WTC11 (cell line): ENCODE data around the gene WNK2.

ENCODE experiments used
- CREB1 ChIP-seq: sonication (generic); formaldehyde crosslinking; IDR thresholded peaks from 2 replicates; pipeline ENCODE4 v1.8.0; 2023; ENCODE audit warnings: mild to moderate bottlenecking, missing genetic modification reagents
- CREM ChIP-seq: sonication (generic); formaldehyde crosslinking; IDR thresholded peaks from 2 replicates; pipeline ENCODE4 v1.8.1; 2022; ENCODE audit warnings: mild to moderate bottlenecking, missing genetic modification reagents, moderate library complexity
- CTCF ChIP-seq: fragments of 200-600 bp; IDR thresholded peaks from 2 replicates; pipeline ENCODE4 v1.8.0; 2022; ENCODE audit warnings: antibody characterized with exemption
- GABPB1 ChIP-seq: sonication (generic); formaldehyde crosslinking; IDR thresholded peaks from 2 replicates; pipeline ENCODE4 v1.8.1; 2023; ENCODE audit warnings: mild to moderate bottlenecking, missing genetic modification reagents
- MAX ChIP-seq: sonication (generic); formaldehyde crosslinking; IDR thresholded peaks from 2 replicates; pipeline ENCODE4 v1.8.0; 2022; ENCODE audit warnings: mild to moderate bottlenecking, missing genetic modification reagents
- TP53 ChIP-seq: sonication (generic); formaldehyde crosslinking; IDR thresholded peaks from 2 replicates; pipeline ENCODE4 v1.8.1; 2023; ENCODE audit warnings: mild to moderate bottlenecking, missing genetic modification reagents
- ZNF121 ChIP-seq: sonication (generic); formaldehyde crosslinking; IDR thresholded peaks from 2 replicates; pipeline ENCODE4 v1.8.0; 2023; ENCODE audit warnings: missing genetic modification reagents

- TF ChIP-seq ZNF121 (no peak), MAX (CRISPR knock-in tag) (no peak), CTCF (no peak), TP53 (CRISPR knock-in tag) (no peak), CREB1 (CRISPR knock-in tag) (no peak), GABPB1 (CRISPR knock-in tag) (no peak), CREM (CRISPR knock-in tag) (no peak)
These were observed 103.7 kb downstream of the WNK2 start for GRCh38 chr9:93287593-93287992.
